VCaP (cell line): ENCODE data around the gene UBASH3B.

ENCODE experiments used
- H3K27ac ChIP-seq: fragments of 450-650 bp; 2 replicates; pipeline ENCODE4 v1.5.1; 2017
- TF ChIP-seq, protein P1 (sequence below): fragments of 450-650 bp; conservative IDR thresholded peaks from 2 replicates; pipeline ENCODE4 v1.5.1; 2017; ENCODE audit warnings: mild to moderate bottlenecking, moderate library complexity

Gene UBASH3B

GRCh38 chr11:122746050-122746478, 90.5 kb downstream of the UBASH3B start:
- TF ChIP-seq, protein P1, sequence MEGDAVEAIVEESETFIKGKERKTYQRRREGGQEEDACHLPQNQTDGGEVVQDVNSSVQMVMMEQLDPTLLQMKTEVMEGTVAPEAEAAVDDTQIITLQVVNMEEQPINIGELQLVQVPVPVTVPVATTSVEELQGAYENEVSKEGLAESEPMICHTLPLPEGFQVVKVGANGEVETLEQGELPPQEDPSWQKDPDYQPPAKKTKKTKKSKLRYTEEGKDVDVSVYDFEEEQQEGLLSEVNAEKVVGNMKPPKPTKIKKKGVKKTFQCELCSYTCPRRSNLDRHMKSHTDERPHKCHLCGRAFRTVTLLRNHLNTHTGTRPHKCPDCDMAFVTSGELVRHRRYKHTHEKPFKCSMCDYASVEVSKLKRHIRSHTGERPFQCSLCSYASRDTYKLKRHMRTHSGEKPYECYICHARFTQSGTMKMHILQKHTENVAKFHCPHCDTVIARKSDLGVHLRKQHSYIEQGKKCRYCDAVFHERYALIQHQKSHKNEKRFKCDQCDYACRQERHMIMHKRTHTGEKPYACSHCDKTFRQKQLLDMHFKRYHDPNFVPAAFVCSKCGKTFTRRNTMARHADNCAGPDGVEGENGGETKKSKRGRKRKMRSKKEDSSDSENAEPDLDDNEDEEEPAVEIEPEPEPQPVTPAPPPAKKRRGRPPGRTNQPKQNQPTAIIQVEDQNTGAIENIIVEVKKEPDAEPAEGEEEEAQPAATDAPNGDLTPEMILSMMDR, result no peak
- no peak overlapping the region for H3K27ac ChIP-seq

- H3K27ac ChIP-seq, result no peak overlapping the region
Observed at GRCh38 chr11:122746611-122747244, 91.2 kb downstream of the UBASH3B start.

DNA sequence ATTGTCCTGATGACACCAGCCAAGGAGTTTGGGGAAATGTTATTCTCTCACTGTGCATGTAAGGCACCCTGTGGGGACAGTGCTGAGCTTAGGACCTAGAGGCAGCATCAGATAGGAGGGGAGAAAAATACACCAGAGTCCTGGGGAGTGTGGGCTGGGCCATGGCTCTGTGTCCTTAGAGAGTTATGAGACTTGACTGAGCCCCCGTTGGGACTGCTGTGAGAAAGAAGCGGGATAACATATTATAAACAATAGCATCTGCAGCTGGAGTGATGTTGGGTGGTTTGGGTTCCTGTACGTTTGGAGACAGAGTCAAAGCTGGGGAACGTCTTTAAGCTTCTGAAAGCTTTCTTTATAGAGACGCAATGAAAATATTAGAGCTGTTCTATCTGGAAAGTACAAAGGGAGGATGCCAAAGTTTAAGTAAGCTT, 91.8 kb downstream of the UBASH3B start:
- no peak overlapping the region for H3K27ac ChIP-seq
- TF ChIP-seq, protein P1, result no peak

More at GRCh38 chr11:122746611-122747244, 91.2 kb downstream of the UBASH3B start:
- TF ChIP-seq, protein P1, result no peak

- no peak overlapping the region for H3K27ac ChIP-seq
- TF ChIP-seq, protein P1, result no peak
Observed at GRCh38 chr11:122749005-122749687, 93.6 kb downstream of the UBASH3B start.

DNA sequence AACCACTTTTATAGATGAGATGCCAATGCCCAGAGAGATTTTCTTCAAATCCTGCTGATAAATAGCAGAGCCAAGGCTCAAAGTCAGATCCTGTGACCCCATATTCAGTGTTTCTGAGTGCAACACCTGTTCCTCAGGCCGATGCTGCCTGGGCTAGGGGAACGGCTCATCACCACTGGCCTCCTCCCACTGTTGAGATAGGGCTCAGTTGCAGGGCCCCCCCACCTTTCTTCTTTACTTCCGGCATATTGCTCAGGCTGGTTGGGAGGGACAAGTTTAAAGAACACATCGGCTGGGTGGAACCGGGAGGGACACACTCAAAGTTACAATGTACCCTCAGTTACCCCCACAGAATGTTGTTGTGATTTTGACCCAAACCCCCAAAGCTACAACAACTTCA, 94.5 kb downstream of the UBASH3B start:
- no peak overlapping the region for H3K27ac ChIP-seq
- TF ChIP-seq, protein P1, result no peak

- TF ChIP-seq, protein P1, result no peak
- no peak overlapping the region for H3K27ac ChIP-seq
Observed at GRCh38 chr11:122751292-122752070, 96.0 kb downstream of the UBASH3B start.

DNA sequence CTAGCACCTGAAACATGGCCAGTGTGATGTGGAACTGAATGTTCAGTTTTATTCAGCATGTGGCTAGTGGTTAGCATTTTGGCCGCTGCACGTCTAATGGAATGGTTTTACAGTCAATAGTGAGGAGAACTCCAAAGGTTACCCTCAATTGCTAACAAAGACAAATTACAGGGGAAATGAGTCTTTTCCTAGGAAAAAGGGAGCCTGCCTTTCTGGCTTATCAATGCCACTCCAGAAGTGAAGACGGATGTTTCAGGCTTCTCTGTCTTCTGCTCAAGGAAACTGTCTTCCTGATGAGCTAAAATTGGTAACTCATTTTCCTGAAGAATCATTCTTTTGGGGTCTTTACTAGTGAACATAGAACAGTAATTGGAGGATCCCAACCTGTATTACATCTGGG, 98.5 kb downstream of the UBASH3B start:
- H3K27ac ChIP-seq, result no peak overlapping the region

More for the DNA sequence above, 98.5 kb downstream of the UBASH3B start:
- TF ChIP-seq, protein P1, result no peak
